Femur (tissue), 1 donor: Measurements from ENCODE around the gene ZPBP.
"Not testable (repeated sequence)": the region's sequence is repeated elsewhere in the genome, so short reads cannot be mapped to it uniquely, and the experiment has no call there.

Experiments
- DNase-seq: peaks from one replicate; pipeline ENCODE4 v3.0.0-alpha.2; 2017

Gene ZPBP, protein sequence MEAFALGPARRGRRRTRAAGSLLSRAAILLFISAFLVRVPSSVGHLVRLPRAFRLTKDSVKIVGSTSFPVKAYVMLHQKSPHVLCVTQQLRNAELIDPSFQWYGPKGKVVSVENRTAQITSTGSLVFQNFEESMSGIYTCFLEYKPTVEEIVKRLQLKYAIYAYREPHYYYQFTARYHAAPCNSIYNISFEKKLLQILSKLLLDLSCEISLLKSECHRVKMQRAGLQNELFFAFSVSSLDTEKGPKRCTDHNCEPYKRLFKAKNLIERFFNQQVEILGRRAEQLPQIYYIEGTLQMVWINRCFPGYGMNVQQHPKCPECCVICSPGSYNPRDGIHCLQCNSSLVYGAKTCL

DNA sequence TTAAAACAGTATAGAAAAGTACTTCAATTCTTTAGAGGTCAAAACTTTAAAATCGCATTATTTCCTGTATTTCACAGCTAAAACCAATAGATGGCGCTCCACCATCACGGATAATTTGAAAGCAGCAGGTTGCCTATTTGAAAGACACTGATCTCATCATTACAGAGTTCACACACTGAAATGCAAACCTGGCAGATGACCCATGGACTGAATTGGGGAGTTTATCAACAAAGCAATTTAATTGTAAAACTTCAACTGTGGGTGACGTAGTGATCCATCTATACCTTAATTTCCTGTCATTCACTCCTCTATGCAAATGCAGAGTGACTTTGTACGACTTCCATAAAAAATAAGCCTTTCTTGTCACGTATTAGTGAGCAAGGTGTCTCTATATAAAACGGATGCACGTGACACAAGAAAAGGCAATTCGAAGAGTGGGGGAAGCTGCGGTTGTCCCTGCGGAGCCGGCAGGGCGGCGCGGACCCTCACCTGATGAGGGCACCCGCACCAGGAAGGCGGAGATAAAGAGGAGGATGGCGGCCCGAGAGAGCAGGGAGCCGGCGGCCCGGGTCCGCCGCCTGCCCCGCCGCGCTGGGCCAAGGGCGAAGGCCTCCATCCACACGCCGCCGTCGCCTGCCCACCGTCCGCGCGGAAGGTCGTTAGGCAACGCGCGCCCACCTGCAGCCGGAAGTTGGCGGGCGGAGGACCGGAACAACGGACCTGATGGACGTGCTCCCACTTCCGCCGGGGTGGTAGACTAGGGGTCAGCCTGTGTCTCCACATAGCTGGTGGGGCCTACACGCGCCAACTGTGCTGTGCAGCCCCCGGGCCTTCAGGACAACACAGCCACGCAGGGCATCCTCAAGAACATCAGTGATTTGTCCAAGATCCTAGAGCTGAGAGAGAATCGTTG is at the start of gene ZPBP:
ZPBP (minus strand) TSS at position 668 of the 913 bp plus-strand sequence; CDS start at position 616, 52 bp downstream.
- DNase-seq, result peak; percentile 42

GRCh38 chr7:50142425-50143017 is 49.5 kb upstream of the ZPBP start:
- no peak for DNase-seq

DNA sequence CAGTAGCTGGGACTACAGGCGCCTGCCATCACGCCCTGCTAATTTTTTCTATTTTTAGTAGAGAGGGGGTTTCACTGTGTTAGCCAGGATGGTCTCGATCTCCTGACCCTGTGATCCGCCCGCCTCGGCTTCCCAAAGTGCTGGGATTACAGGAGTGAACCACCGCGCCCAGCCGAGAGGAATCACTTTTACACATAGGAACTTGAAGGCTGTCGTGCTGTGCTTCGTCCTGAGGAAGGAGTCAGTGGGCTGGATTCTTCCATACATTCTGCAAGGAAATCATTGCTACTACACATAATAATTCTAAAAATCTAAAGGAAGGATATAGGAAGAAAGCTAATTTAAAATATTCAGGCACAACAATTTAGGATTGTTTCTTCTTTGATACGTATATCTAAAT is 48.8 kb upstream of the ZPBP start:
- DNase-seq, result no peak

DNA sequence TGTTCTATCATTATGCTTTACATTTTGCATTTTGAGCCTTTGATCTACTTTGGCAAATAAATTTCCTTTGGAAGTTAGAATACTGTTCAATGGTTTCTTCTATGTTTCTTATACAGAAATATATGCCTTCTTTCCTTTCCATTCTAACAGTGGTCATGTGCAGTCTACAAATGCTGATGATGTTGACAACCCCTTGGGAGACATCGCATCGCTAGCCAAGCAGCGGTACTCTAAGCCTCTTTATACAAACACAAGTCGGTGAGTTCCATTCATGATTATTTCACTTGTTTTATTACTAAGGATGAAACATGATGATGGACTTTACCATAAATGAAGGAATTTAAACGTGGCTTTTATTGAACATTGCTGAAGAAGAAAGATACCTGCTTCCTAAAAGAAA is 48.1 kb upstream of the ZPBP start:
- DNase-seq, result no peak

DNA sequence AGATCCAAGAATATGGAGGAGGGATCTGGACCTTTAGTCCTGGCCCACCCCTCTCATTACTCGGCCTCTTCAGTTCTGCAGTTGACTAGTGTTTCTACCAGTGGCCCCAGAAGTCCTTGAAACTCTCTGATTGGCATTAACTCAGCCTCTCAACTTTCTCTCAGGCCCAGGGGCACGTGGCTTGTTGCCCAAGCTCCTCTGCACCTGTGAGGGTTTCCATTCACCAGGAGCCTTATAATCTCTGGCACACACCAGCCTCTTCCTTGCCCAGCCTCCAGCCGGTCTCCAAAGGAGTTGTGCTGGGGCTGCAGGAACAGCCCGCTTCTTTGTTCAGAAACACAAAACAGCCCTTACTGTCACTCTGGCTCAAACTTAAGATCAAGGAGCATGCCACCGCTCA is 47.6 kb upstream of the ZPBP start:
- no peak for DNase-seq

DNA sequence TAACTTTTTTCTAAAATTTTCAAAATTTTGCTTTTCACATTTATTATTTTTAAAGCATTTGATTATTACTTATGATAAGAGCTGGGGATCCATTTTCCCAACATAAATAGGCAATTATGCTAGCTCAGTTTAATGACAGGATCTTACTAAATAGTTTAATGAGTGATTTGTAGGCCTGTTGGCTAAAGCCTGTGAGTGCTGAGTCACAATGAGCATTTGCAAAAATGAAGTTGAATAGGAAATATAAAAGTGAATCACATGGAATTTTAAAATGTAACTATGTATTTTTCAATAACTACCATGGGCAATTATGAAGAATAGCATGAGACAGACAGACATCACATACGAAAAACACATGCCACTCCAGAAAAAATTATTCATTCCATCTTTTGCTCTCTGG is 45.1 kb upstream of the ZPBP start:
- no peak for DNase-seq

- DNase-seq, result no peak
These were observed 32.7 kb upstream of the ZPBP start for GRCh38 chr7:50125766-50126165.

GRCh38 chr7:50121286-50121685 is 28.2 kb upstream of the ZPBP start:
- no peak for DNase-seq

- DNase-seq, result no peak
These were observed 27.0 kb upstream of the ZPBP start for GRCh38 chr7:50119815-50120637.

- DNase-seq, result no peak
These were observed 19.2 kb upstream of the ZPBP start for GRCh38 chr7:50112250-50112649.

DNA sequence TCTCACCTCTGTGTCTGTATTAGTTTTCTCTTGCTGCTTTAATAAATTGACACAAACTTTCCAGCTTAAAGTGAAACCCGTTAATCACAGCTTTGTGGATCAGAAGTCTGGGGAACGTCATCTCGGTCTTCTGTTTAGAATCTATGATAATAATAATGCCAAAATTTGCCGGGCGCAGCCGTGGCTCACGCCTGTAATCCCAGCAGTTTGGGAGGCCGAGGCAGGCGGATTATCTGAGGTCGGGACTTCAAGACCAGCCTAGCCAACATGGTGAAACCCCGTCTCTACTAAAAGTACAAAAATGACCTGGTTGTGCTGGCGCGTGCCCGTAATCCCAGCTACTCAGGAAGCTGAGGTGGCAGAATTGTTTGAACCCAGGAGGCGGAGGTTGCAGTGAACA is 8.8 kb upstream of the ZPBP start:
- DNase-seq, result no peak

GRCh38 chr7:50095634-50096033 is 2.6 kb upstream of the ZPBP start:
- no peak for DNase-seq

GRCh38 chr7:50088463-50089129 is 4.5 kb downstream of the ZPBP start:
- no peak for DNase-seq

- DNase-seq, result no peak
These were observed 7.7 kb downstream of the ZPBP start for GRCh38 chr7:50085344-50085743.

DNA sequence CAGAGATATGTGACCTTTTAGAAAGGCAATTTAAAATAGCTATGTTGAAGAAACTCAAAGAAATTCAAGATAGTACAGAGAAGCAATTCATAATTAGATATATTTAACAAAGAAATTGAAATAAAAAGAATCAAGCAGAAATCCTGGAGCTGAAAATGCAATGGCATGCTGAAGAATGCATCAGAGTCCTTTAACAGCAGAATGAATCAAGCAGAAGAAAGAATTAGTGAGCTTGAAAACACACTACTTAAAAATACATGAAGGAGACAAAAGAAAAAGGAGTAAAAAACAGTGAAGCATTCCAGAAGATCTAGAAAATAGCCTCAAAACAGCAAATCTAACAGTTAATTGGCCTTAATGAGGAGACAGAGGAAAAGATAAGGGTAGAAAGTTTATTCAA is 20.0 kb downstream of the ZPBP start:
- no peak for DNase-seq

GRCh38 chr7:50069613-50070012 is 23.4 kb downstream of the ZPBP start:
- peak; percentile 21 for DNase-seq

DNA sequence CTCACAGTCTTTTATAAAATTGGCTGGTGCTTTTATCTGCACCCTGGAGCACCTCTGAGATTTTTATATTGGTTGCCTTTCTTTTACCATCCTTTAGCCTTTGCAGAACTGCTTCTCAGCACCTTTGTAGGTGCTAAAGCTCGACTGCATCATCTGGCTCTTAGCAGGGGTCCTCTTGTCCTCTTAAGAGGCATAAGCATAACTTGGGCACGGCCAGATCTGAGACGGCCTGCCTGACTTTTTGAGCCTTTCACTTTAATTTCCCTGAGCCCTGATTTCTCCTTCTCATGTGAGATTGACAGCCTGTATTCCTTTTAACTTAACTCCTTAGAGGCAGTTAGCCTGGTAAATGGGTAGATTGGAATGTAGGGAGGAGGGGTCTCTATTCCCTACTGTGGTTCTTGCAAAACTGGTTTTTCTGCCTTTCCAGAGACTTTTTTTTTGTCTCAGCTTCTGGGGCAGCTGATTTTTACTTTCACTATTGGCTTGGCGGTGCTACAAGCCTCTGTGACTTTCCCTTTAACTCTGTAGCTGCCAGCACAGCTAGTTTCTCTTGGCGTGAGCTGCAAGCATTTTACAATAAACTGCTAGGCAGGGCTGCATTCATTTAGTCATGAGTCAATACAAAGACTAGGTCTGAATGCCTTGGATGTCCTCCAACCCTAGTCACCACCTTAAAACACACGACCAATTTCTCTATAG is 24.0 kb downstream of the ZPBP start:
- DNase-seq, result peak; percentile 34

DNA sequence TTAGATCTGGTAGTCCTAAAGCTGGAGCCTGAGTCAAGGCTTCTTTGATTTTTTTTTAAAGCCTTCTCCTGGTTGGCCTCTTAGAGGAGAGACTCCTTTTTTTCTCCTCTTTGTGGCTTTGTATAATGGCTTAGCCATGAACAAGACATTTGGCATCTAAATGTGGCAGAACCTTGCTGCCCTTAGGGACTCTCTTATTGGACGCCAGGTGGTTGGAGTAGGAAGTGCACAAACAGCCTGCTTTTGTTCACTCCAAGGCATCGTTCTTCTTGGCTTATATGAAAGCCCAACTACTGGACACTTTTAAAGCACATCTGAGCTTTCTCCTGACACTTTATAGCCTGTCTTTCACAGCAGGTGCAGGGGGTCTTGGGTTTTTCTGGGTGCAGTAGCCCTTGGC is 25.0 kb downstream of the ZPBP start:
- no peak for DNase-seq

- no peak for DNase-seq
These were observed 30.1 kb downstream of the ZPBP start for GRCh38 chr7:50062951-50063350.

- no peak for DNase-seq
These were observed 36.9 kb downstream of the ZPBP start for GRCh38 chr7:50056131-50056530.

GRCh38 chr7:50047716-50048115 is 45.3 kb downstream of the ZPBP start:
- DNase-seq, result no peak

DNA sequence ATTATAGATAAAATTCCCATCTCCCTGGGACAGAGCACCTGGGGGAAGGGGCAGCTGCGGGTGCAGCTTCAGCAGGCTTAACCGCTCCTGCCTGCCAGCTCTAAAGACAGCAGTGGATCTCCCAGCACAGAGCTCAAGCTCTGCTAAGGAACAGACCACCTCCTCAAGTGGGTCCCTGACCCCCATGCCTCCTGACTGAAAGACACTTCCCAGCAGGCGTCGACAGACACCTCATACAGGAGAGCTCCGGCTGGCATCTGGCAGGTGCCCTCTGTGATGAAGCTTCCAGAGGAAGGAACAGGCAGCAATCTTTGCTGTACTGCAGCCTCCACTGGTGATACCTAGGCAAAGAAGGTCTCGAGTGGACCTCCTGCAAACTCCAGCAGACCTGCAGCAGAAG is 51.9 kb downstream of the ZPBP start:
- DNase-seq, result not testable (repeated sequence)
